GM23338 (cell line): ENCODE measurements around the gene ZNF200.

ENCODE experiments used
- CTCF ChIP-seq, 2 experiments: fragments of 200-600 bp in 1 of 2; sonication (generic) in 1 of 2; conservative IDR thresholded peaks; 2 replicates each; pipeline versions ENCODE4 v1.5.1 to v1.6.1; 2016 to 2017; ENCODE audit warnings: antibody characterized with exemption in 2 of 2, low read depth in 2 of 2, mild to moderate bottlenecking in 2 of 2, moderate library complexity in 1 of 2
- EZH2 ChIP-seq: fragments of 200-600 bp; sonication (generic); IDR thresholded peaks from one replicate; pipeline ENCODE4 v1.8.0; 2017; ENCODE audit warnings: antibody characterized with exemption, mild to moderate bottlenecking, low read depth; ENCODE audit not compliant: unreplicated experiment
- EZH2phosphoT487 ChIP-seq: fragments of 200-600 bp; sonication (generic); IDR thresholded peaks from one replicate; pipeline ENCODE4 v1.8.1; 2018; ENCODE audit warnings: antibody characterized with exemption; ENCODE audit not compliant: unreplicated experiment
- JUNB ChIP-seq: IDR thresholded peaks from one replicate; pipeline ENCODE4 v1.6.1; 2016; ENCODE audit warnings: antibody characterized with exemption; ENCODE audit not compliant: unreplicated experiment
- NANOG ChIP-seq: IDR thresholded peaks from 2 replicates; pipeline ENCODE4 v1.6.1; 2016; ENCODE audit warnings: antibody characterized with exemption, borderline replicate concordance
- POLR2AphosphoS5 ChIP-seq: IDR thresholded peaks from 2 replicates; pipeline ENCODE4 v1.6.1; 2016; ENCODE audit warnings: antibody characterized with exemption, low read depth
- REST ChIP-seq: IDR thresholded peaks from one replicate; pipeline ENCODE4 v1.6.1; 2018; ENCODE audit warnings: antibody characterized with exemption; ENCODE audit not compliant: unreplicated experiment
- STAT1 ChIP-seq: IDR thresholded peaks from one replicate; pipeline ENCODE4 v1.6.1; 2016; ENCODE audit warnings: antibody characterized with exemption; ENCODE audit not compliant: unreplicated experiment
- ZNF114 ChIP-seq: fragments of 250-450 bp; sonication (Bioruptor Pico); IDR thresholded peaks from 2 replicates; pipeline ENCODE4 v1.5.0; 2020; ENCODE audit warnings: mild to moderate bottlenecking, moderate library complexity
- TF ChIP-seq, protein P1 (sequence below): IDR thresholded peaks from 2 replicates; pipeline ENCODE4 v1.6.1; 2016; ENCODE audit warnings: antibody characterized with exemption

GRCh38 chr16:3249020-3249419 lies 14.1 kb upstream of the ZNF200 start:
- no peak for TF ChIP-seq REST
- TF ChIP-seq CTCF (conservative IDR thresholded peaks at IDR 0.05; ENCODE audit: low read depth in 2 of 2) = no peak
- no peak for TF ChIP-seq EZH2
- no peak for TF ChIP-seq NANOG
- TF ChIP-seq POLR2AphosphoS5 = no peak
- TF ChIP-seq, protein P1, sequence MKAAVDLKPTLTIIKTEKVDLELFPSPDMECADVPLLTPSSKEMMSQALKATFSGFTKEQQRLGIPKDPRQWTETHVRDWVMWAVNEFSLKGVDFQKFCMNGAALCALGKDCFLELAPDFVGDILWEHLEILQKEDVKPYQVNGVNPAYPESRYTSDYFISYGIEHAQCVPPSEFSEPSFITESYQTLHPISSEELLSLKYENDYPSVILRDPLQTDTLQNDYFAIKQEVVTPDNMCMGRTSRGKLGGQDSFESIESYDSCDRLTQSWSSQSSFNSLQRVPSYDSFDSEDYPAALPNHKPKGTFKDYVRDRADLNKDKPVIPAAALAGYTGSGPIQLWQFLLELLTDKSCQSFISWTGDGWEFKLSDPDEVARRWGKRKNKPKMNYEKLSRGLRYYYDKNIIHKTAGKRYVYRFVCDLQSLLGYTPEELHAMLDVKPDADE = no peak
- TF ChIP-seq ZNF114 (CRISPR knock-in tag) = no peak
- no peak for TF ChIP-seq JUNB
- TF ChIP-seq EZH2phosphoT487 = no peak
- no peak for TF ChIP-seq STAT1
